Ishikawa (cell line): Measurements from ENCODE around the gene TRPC4AP.

Experiments
- CEBPB ChIP-seq: IDR thresholded peaks from 2 replicates; pipeline ENCODE4 v1.6.1; 2012
- EP300 ChIP-seq: IDR thresholded peaks from 2 replicates; pipeline ENCODE4 v1.6.1; 2012; ENCODE audit warnings: borderline replicate concordance
- REST ChIP-seq: IDR thresholded peaks from 2 replicates; pipeline ENCODE4 v1.6.1; 2012; ENCODE audit warnings: low read depth, mild to moderate bottlenecking
- TCF12 ChIP-seq: IDR thresholded peaks from 2 replicates; pipeline ENCODE4 v1.6.1; 2012; ENCODE audit warnings: low read depth
- TEAD4 ChIP-seq: IDR thresholded peaks from 2 replicates; pipeline ENCODE4 v1.6.1; 2012
- YY1 ChIP-seq: IDR thresholded peaks from 2 replicates; pipeline ENCODE4 v1.6.1; 2012; ENCODE audit warnings: low read depth
- ZBTB7A ChIP-seq: IDR thresholded peaks from 2 replicates; pipeline ENCODE4 v1.6.1; 2012; ENCODE audit warnings: low read depth

The TRPC4AP gene

GRCh38 chr20:34953960-34954359 lies 138.6 kb downstream of the TRPC4AP start:
- TF ChIP-seq CEBPB (no peak), TEAD4 (no peak)

- TF ChIP-seq REST (no peak), ZBTB7A (no peak), YY1 (no peak), EP300 (no peak), TCF12 (no peak), TEAD4 (no peak)
These were observed 139.9 kb downstream of the TRPC4AP start for GRCh38 chr20:34952671-34953070.
